Measurements from ENCODE around the gene DNAH14. TPM values are rescaled to one million over a fixed set of nuclear protein-coding genes. Genes with fewer than 3 reads are reported as not detected.
"Not testable (repeated sequence)": the region's sequence is repeated elsewhere in the genome, so short reads cannot be mapped to it uniquely, and the experiment has no call there.

The DNAH14 gene
- total RNA-seq, 1 experiment from 2014 or later = 57.3 TPM

- H3K27me3 Mint-ChIP-seq (ENCODE audit: insufficient read depth, unreplicated experiment) = no peaks in the 10 kb centered on the region
- H3K4me1 ChIP-seq = peaks cover 52% of the 10 kb centered on the region
- no TSS peak for BruUV-seq (replicated peaks)
- H3K36me3 ChIP-seq (ENCODE audit: control insufficient read depth, insufficient read depth, low read length) = no peaks in the 10 kb centered on the region; the same call in 1 of the 2 replicates
- H3K4me1 Mint-ChIP-seq (ENCODE audit: low read depth, unreplicated experiment) = peaks cover 49% of the 10 kb centered on the region
- peak; percentile 51 for DNase-seq
- H3K4me3 Mint-ChIP-seq (ENCODE audit: unreplicated experiment) = peak overlapping the region; percentile 12
- no peaks in the 10 kb centered on the region for H3K27me3 ChIP-seq (replicated peaks; ENCODE audit: control insufficient read depth, insufficient read depth, low read length)
- TF ChIP-seq CTCF (IDR thresholded peaks at IDR 0.05; ENCODE audit: insufficient read depth in 1 of 2, low read depth in 1 of 2, low read length in 1 of 2, severe bottlenecking in 1 of 2, unreplicated experiment in 1 of 2) = no peak
- CTCF ChIA-PET = interaction anchor here (1.0 to 1.8 kb wide), 2 partner anchors 10 to 38 kb away, joined by 3 to 7 read pairs; no protein-coding TSS in a partner anchor
- no peak overlapping the region for H3K4me3 ChIP-seq (ENCODE audit: low read depth, low read length)
- peaks cover 14% of the 10 kb centered on the region for H3K9me3 ChIP-seq
- POLR2A ChIA-PET = interaction anchor here (0.6 kb wide), 1 partner anchor 46 kb away, joined by 3 read pairs; no protein-coding TSS in a partner anchor
- intact Hi-C loops (cut with micrococcal nuclease; ENCODE audit: unreplicated experiment) = loop anchor here (2.0 kb wide), 1 partner anchor 38 kb away; no protein-coding TSS in a partner anchor
- no peaks in the 10 kb centered on the region for H3K36me3 Mint-ChIP-seq (ENCODE audit: insufficient read depth, unreplicated experiment)
- H3K27ac Mint-ChIP-seq (ENCODE audit: unreplicated experiment) = peak overlapping the region; percentile 6
- H3K9me3 Mint-ChIP-seq (ENCODE audit: unreplicated experiment) = peaks cover 27% of the 10 kb centered on the region
Observed at GRCh38 chr1:224884361-224884801, 45.1 kb upstream of the DNAH14 start.

- H3K27me3 Mint-ChIP-seq (ENCODE audit: insufficient read depth, unreplicated experiment); BruUV-seq (replicated peaks); H3K4me3 Mint-ChIP-seq (ENCODE audit: unreplicated experiment); H3K36me3 ChIP-seq (ENCODE audit: control insufficient read depth, insufficient read depth, low read length); H3K27me3 ChIP-seq (replicated peaks; ENCODE audit: control insufficient read depth, insufficient read depth, low read length); POLR2A ChIA-PET; H3K36me3 Mint-ChIP-seq (ENCODE audit: insufficient read depth, unreplicated experiment); H3K27ac Mint-ChIP-seq (ENCODE audit: unreplicated experiment); H3K4me3 ChIP-seq (ENCODE audit: low read depth, low read length); DNase-seq: not testable (repeated sequence)
- Mint-ChIP-seq H3K4me1 (ENCODE audit: low read depth, unreplicated experiment) (peaks cover 39% of the 10 kb centered on the region), H3K9me3 (ENCODE audit: unreplicated experiment) (peaks cover 27% of the 10 kb centered on the region)
- Histone ChIP-seq H3K4me1 (peaks cover 42% of the 10 kb centered on the region), H3K9me3 (peaks cover 14% of the 10 kb centered on the region)
- intact Hi-C loops (cut with micrococcal nuclease; ENCODE audit: unreplicated experiment) = loop anchor here (2.0 kb wide), 1 partner anchor 37 kb away; no protein-coding TSS in a partner anchor
- CTCF ChIA-PET = interaction anchor here (1.0 to 1.8 kb wide), 2 partner anchors 9 to 37 kb away, joined by 3 to 7 read pairs; no protein-coding TSS in a partner anchor
Observed at GRCh38 chr1:224885376-224885775, 44.1 kb upstream of the DNAH14 start.

GRCh38 chr1:224894915-224895314, 34.6 kb upstream of the DNAH14 start:
- H3K9me3 ChIP-seq = no peaks in the 10 kb centered on the region
- H3K27me3 Mint-ChIP-seq (ENCODE audit: insufficient read depth, unreplicated experiment) = no peaks in the 10 kb centered on the region
- H3K4me1 ChIP-seq = no peaks in the 10 kb centered on the region
- no peak overlapping the region for H3K4me3 ChIP-seq (ENCODE audit: low read depth, low read length)
- ChIA-PET POLR2A (no interaction called here), CTCF (interaction anchor here (0.6 to 2.1 kb wide), 9 partner anchors 10 to 408 kb away, joined by 3 to 23 read pairs (median 4); no protein-coding TSS in a partner anchor)
- H3K27ac Mint-ChIP-seq (ENCODE audit: unreplicated experiment) = no peak overlapping the region
- no TSS peak for BruUV-seq (replicated peaks)
- DNase-seq = peak in 1 of 2 experiments; percentile 47
- H3K36me3 ChIP-seq (ENCODE audit: control insufficient read depth, insufficient read depth, low read length) = no peaks in the 10 kb centered on the region
- H3K4me3 Mint-ChIP-seq (ENCODE audit: unreplicated experiment) = no peak overlapping the region
- intact Hi-C loops (cut with micrococcal nuclease; ENCODE audit: unreplicated experiment) = loop anchor here (1.0 kb wide), 1 partner anchor 251 kb away; no protein-coding TSS in a partner anchor
- H3K36me3 Mint-ChIP-seq (ENCODE audit: insufficient read depth, unreplicated experiment) = no peaks in the 10 kb centered on the region
- no peaks in the 10 kb centered on the region for H3K9me3 Mint-ChIP-seq (ENCODE audit: unreplicated experiment)
- peak; percentile 44 to 47 for TF ChIP-seq CTCF (IDR thresholded peaks at IDR 0.05; ENCODE audit: insufficient read depth in 1 of 2, low read depth in 1 of 2, low read length in 1 of 2, severe bottlenecking in 1 of 2, unreplicated experiment in 1 of 2)
- no peaks in the 10 kb centered on the region for H3K27me3 ChIP-seq (replicated peaks; ENCODE audit: control insufficient read depth, insufficient read depth, low read length)
- H3K4me1 Mint-ChIP-seq (ENCODE audit: low read depth, unreplicated experiment) = no peaks in the 10 kb centered on the region

Data from Caco-2 (cell line).